ENCODE measurements around the gene ZFP90. TPM values are rescaled to one million over a fixed set of nuclear protein-coding genes. Genes with fewer than 3 reads are reported as not detected.
"Not testable (repeated sequence)": the region's sequence is repeated elsewhere in the genome, so short reads cannot be mapped to it uniquely, and the experiment has no call there.

Gene ZFP90
- 33.6 TPM for total RNA-seq

DNA sequence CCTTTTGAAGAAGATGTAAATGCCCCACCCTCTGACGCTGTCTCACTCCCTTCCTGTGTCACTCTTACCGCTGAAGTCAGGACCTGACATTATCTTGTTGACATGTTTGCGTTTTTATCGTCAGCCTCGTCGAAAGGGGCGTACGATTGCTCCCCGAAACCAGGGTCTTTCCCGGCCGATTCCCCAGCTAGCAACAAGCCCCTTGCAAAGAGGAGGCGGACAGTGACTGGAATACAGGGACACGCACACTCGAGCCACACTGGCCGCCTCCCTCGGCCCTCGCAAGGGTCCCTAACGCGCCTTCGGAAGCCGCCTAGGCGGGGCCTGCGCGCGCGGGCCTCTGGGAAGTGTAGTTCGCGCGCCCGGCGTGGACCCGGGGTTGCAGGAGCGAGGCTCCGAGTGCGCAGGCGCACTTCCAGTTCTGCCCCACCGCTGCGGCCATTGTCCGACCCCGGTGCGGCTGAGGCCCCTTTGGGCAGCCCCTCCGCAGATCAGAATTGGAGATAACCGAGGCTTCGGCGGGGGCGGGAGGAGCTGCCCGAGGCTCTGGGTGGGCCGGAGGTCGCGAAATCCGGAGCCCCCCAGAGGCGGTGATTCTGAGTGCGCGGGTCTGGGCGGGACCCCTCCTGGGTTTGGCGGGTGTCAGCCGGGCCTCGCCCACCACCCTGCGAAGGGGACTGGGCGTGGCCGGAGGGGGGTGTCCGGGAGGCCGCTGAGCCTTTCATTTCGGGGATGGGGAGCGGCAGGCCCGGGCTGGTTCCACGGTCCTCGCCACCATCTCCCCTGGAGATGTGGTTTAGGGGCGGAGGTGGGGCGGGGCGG lies at the start of gene ZFP90:
ZFP90 (plus strand) TSS at position 412 of the 822 bp plus-strand sequence. CDS start 502 bp downstream, outside the sequence.
- DNase-seq (ENCODE audit: low spot score) = peak; percentile 85

DNA sequence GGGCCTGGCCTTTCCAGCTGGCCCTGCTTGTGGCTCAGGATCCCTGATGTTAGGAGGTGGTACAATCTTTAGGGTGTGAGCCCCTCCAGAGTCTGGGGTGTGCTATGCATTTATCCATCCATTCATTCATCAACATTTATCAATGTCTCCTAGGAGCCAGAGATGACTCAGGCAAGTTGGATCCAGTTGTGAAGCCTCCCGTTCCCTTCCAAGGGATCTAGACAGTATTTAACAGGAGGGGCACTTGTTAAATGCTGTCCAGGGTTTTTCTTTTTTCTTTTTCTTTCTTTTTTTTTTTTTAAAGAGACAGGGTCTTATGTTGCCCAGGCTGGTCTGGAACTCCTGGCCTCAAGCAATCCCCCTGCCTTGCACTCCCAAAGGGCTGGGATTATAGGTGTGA lies 48.7 kb upstream of the ZFP90 start:
- no peak for DNase-seq (ENCODE audit: low spot score)

DNA sequence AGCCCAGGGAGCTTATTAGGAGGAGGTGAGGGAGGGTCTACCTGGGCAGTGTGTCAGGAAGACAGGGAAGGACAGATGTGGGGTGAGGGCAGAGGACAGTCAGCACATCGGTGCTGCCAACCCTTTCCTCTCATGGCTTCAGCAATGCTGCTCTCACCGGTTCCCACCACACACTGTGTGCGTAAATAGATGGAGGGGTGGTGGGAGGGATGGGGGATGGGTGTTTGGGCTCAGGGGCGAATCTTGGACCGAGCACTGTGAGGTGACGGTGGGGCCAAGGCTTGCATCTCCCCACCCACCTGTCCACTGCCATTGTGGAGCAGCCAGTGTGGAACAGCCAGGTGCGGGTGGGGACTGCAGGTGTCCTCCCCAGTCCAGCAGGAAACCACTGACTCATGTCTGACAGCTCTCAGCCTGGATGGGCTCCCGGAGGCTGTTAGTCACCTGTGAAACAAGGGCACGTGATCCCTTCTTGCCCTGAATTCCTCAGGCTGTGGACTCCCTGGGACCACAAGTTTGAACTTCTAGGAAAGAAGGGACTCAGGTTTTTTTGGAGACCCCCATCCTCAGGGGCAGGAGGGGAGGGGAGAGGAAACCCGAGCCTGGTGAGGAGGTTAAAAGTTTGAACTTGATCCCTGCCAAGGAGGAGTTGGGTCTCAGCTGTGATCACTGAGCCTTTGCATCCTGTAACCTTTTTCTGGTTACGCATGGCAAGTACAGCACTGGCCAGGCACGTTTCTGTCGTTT lies 48.1 kb upstream of the ZFP90 start:
- peak; percentile 77 for DNase-seq (ENCODE audit: low spot score)

DNA sequence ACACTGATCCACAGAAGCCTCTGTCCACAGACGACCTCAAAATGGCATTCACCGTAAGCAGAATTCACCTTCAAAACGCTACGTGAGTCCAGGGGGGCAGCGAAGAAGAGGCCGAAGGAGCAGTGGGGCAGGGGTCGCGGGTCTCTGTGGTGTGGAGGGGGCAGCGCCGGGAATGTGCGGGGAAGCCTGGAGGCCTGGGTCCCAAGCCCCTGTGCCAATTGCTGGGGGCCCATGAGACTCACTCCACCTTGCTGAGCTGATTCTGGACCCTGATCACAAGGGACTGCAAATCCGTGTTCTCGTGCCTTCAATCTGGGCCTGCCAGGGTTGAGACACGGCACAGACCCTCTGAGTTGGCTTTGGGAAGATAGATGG lies 47.5 kb upstream of the ZFP90 start:
- no peak for DNase-seq (ENCODE audit: low spot score)

DNA sequence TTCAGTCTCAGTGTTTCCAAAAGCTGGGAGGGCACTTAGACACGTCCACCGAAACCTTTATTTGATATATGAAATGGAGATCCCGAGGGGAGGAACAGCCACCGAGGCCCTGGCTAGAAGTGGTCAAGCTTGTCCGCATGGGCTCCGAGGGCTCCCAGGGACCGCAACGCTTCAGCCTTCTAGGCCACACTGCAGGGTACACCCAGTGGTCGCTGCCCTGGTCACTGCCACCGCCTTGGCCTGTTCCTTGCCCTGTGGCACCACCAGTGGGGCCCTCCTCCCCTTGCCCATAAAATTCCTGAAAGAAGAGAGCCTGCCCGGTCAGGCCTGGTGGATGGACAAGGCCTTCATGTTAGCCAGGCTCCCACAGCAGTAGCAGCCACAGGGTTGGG lies 46.9 kb upstream of the ZFP90 start:
- no peak for DNase-seq (ENCODE audit: low spot score)

DNA sequence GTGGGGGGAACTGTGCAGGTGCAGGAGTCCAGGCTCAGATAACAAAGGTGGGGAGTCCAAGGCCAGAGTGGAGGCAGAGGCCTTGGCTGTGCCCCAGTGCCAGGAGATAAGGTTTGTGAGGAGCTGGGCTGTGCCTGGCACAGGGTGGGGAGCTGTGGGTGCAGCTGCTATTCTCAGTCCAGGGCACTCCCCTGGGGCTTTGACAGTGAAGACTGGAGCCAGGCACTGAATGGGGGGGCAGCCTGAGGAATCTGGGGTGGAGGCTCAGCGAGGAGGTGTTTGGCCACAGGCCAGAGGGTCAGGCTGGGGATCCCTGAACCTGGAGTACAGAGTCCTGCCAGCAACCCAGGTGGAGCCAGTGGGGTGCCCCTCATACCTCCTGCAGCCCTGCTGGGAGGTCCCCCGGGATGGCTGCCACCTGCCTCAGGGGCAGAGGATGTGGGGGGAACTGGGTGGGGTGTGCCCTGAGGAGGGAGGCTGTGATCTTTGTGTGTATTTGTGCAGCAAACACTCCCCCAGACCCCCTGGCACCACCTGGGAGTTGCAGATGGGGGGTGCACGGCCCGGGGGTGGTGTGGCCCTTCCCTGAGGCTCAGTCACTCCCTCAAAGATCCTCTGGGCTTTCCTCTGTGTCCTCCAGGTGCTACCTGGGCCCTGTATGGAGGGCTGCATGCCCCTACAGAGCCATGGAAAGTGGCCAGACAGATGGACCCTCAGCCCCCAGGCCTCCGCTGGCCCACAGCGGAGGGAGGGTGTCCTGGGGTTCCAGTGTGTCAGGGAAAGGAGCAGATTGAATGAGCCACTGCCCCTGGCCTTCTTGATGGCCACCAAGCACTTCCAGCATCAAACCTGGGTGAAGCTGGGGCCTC lies 46.3 kb upstream of the ZFP90 start:
- no peak for DNase-seq (ENCODE audit: low spot score)

DNA sequence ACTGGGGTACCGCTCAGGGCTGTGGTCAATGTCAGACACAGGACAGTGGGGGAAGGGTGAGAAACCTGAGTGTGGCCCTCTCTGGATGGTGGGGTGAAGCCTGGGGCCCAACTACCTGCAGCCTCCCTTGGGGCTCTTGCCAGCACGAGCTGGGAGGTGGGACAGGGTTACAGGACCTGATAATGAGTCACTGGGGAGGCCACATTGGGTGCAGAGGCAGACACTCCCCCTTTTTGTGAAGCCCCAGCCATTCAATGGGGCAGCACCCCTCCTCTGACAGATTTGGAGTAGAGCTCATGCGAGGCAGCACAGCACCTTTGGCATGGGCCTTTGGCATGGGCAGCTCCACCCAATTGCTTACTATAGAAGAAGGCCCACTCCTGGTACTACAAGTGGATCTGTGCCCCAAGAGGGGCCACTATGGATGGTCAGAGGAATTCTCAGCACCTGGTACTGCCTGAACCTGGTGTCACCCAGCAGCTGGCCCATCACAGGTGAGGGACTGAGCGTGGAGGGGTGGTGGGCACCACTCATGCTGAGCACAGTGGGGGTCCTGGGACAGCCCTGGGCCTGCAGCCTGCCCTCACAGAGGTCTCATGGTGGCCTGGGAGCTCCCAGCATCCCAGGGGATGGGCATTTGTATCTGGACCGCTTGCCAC lies 45.5 kb upstream of the ZFP90 start:
- DNase-seq (ENCODE audit: low spot score) = no peak

DNA sequence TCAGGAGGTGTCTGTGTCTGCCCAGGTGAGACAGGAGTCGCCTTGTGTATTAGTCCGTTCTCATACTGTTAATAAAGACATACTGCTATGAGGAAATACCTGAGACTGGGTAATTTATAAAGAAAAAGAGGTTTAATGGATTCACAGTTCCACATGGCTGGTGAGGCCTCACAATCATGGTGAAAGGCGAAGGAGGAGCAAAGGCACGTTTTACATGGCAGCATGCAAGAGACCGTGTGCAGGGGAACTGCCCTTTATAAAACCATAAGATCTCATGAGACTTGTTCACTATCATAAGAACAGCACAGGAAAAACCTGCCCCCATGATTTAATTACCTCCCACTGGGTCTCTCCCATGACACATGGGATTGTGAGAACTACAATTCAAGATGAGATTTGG lies 44.8 kb upstream of the ZFP90 start:
- DNase-seq (ENCODE audit: low spot score) = not testable (repeated sequence)

DNA sequence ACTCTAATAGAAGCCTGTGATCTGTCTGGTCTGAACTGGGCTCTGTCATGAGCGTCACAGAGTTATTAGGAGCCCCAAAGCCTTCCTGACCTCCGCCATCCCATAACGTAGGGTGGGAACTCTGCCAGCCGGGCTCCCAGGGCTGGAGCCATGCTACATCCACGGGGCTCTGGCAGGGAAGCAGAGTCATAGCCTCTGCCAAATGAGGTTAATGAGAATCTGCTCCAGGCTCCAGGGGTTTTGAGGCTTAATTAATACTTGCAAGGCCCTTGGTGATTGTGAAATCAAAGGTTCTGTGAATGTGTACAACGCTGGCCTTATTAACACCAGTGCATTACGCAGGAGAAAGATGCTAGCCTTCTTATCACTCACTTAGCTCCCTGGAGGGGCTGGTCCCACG lies 42.4 kb upstream of the ZFP90 start:
- DNase-seq (ENCODE audit: low spot score) = no peak

DNA sequence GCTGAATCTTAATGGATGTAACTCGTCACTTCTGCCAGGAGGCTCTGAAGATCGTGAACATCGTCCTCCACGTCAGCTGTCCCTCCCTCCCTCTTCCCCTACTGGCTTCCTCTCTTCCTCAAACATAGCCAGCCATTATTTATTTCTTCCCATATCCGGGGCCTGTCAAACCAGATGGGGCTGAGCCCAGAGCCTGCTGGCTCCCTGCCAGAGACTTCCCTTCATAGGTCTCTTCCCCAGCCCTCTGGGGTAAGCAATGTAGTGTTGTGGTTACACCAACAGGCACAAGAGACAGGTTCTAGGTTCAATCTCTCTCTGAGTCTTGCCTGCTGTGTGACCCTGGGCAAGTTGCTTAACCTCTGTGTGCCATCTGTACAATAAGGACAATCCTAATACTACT lies 40.1 kb upstream of the ZFP90 start:
- DNase-seq (ENCODE audit: low spot score) = no peak

DNA sequence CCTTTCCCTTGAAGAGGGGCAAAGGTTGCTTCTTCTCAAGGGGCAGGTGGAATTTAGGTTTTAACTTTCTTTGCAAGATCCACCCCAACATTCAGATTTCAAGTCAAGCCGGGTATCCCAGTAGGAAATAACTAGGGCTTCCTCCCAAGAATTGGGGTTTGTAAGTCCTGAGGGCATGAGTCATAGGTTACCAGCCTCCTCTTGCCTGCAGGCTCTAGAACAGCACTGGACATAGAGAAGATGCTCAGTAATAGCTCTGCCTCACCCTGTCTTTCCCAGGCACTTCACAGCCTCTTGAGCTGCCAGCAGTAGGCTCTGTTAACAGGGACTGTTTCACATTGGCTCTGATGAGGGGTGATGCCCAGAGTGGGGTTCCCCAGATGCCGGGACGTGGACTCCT lies 35.8 kb upstream of the ZFP90 start:
- no peak for DNase-seq (ENCODE audit: low spot score)

DNA sequence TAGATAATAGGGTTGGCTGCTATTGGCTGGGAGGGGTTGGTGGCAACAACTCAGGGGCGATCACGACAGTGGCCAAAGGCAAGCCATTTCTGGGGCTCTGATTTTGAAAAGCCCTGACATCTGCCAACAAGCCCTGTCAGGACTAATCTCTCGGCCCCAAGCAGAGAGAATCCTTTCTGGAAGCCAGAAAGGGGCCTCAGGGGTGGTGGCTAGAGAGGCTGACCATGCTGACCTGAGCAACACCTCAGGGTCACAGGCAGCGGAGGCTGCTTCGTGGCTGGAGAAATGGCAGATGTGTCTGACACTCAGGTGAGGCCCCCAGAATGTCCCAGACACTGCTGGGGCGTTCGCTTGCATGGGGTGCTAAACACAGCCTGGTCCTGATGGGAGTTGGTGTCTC lies 35.0 kb upstream of the ZFP90 start:
- no peak for DNase-seq (ENCODE audit: low spot score)

DNA sequence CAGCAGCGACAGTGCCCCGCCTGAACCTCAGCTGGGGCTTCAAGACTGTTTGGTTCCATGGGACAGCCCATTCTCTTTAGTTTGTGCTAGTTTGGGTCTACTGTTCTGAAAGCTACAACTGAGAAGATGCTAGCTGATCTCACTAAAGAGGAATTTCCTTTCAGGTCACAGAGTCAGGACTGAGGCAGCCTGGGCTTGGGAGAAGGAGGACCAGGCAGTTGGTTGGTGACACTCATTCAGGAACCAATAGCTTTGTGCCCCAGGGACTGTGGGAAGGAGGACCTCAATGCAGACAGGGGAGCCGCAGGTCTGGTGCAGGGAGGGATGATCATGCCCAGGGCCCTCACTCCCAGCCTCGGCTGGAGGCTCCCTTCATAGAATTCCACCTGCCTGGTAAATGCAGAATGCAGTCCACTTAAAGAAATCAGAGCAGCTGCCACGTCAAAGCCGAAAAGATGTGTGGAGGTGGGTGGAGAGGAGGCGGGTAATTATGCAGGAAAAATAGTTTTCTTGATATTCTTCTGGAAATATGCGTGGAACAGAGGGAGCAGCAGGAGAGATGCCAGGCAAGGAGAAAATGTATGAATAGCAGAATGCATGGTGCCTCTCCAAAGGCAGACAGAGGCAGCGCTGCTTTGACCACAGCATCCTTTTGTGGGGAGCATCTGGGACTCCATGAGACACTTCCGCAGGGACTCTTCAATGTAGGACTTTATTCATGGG lies 32.6 kb upstream of the ZFP90 start:
- DNase-seq (ENCODE audit: low spot score) = no peak

DNA sequence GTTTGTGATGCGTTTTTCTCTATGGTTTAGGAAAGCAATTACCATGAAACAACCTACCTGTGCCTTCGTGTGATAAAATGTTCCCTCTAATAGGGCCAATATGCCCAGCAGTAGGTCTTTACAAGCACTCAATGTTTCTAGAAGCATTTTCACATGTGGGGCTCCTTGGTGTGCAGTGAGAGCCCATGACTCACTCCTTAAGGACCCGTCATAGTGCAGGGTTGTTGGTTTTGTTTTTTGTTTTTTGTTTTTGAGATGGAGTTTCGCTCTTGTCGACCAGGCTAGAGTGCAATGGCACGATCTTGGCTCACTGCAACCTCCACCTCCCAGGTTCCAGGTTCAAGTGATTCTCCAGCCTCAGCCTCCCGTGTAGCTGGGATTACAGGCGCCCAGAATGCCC lies 31.1 kb upstream of the ZFP90 start:
- no peak for DNase-seq (ENCODE audit: low spot score)

DNA sequence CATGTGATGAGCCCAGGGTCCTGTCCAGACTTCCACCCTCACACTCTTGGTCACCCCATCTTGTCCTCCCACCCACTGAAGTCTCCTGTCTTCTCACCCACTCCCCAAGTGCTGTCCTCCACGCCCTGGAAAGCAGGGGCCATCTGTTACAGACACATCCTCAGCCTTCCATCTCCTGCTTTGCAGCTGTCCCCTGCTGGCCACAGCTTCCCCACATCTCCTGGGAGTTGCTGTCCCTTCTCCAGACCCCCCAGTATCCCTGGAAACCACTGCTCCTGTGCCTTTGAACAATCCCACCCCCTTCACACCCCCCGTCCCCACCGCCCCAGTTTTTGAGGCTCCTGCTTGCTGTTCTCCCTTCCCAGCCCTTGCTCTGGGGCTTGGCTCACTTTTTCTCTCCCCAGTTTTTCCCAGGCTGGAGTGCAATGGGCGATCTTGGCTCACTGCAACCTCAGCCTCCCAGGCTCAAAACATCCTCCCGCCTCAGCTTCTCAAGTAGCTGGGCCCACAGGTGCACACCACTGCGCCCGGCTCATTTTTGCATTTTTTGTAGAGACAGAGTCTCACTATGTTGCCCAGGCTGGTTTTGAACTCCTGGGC lies 30.4 kb upstream of the ZFP90 start:
- DNase-seq (ENCODE audit: low spot score) = no peak

DNA sequence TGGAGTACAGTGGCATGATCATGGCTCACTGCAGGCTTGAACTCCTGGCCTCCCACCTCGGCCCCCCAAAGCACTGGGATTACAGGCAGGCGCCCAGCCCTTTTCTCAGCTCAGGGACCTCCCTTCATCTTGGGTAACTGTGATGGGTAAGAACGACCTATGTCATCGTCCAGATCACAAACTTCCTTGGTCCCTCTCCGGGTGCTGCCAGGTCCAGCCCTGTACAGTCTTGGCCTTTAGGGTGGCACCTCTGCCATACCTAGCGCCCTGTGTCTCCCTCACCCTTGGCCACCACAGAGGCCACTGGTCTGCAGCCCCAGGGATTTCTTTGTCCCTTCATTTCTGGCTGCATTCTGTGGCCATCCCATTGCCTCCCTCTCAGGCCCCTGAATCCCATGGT lies 29.7 kb upstream of the ZFP90 start:
- DNase-seq (ENCODE audit: low spot score) = no peak

DNA sequence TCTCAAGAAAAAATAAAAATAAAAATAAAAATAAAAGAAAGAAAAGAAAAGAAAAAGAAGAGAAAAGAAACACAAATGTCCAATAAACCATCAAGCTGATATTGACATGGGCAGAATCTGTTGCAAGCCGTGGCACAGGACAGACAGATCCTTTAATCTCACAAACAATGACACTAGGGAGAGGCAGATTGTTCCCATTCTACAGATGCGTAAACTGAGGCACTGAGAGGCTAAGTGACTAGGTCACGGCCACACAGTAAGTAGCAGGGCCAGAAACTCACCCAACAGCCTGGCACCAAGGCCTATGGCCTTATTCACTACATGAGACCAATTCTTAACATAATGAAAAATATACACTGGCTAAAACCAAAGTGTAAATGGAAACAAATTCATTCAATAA lies 28.3 kb upstream of the ZFP90 start:
- no peak for DNase-seq (ENCODE audit: low spot score)

DNA sequence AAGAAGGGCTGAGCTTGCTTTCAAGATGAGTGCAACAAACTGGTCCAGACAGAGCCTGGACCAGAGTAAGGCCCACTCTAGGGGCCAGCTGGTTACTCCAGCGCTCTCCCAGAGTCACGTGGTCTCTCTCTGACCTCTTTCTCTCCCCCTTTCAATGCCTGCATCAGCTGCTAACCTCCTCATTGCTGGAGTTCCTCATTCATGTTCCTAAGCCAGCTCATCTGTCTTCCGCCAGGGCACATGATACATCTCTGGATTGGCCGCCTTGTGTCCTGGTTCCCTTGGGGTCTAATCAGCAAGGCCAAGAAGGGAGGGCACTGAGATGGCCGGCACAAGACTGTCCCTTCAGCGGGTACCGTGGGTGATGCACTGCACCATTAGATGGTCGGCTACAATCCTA lies 26.9 kb upstream of the ZFP90 start:
- no peak for DNase-seq (ENCODE audit: low spot score)

DNA sequence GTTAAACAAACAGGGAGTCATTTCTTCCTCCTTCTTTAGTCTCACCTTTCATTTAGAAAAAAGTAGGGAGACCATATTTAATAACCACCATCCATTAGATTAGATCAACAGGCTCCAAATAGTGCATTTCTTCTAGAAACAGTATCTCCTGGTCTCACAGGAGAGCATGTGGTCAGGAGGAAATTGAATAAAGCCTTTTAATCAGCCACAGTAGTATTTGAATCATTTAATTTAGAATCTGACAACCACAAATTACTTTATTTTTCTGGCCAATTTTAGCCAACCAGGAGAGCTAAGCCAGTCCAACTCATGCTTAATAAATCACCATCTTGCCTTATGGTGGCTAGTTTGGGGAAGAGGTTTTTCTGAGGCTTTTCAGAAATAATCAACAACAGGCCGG lies 26.3 kb upstream of the ZFP90 start:
- DNase-seq (ENCODE audit: low spot score) = no peak

DNA sequence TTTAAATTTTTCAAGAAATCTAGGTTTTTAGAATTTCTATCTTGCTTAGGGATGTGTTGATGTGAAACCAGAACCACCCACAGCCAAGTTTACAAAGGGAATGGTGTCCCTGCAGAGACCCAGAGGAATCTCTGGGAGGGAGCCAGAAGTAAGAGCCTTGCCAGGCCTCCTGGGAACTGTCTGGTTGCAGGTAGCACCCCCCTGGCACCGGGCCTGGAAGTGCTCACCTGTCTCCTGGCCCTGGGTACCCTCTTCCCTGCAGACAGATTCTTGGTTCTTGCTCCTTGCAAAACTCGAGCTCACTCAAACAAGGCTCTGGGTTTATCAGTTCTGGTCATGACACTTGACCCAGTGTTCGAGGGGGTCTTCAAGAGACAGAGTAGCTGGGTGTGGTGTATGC lies 24.6 kb upstream of the ZFP90 start:
- no peak for DNase-seq (ENCODE audit: low spot score)

Measured in ureter (tissue), 1 donor.